HepG2 (cell line): Measurements from ENCODE around the gene AGAP3. TPM values are rescaled to one million over a fixed set of nuclear protein-coding genes. Genes with fewer than 3 reads are reported as not detected.

Experiments
- ATAC-seq: fragments of 200-7000 bp; cut with Tn5 transposase; 3 replicates; pipeline ENCODE4 v1.9.1; 2020; ENCODE audit warnings: mild to moderate bottlenecking, moderate library complexity
- BruUV-seq: library from RNA; stranded (reverse); fragments of 400-500 nt; replicated peaks from 2 replicates; lab custom pipeline; 2021; lab: Mats Ljungman, UMichigan
- CTCF ChIA-PET: fragments of 300-600 bp; formaldehyde crosslinking; extraction: SDS; loops from one replicate; lab custom pipeline; 2021; ENCODE audit warnings: low total read pairs, inconsistent platforms, low intra/inter-chr PET ratio; lab: Yijun Ruan, JAX
- POLR2A ChIA-PET: fragments of 350-600 bp; sonication (Branson Sonifier 250); formaldehyde crosslinking; loops from one replicate; lab custom pipeline; 2020; ENCODE audit warnings: antibody characterized with exemption, inconsistent platforms; lab: Yijun Ruan, JAX
- DNase-seq: peaks from one replicate; pipeline ENCODE4 v3.0.0-alpha.2; 2015; ENCODE audit warnings: low spot score
- FAIRE-seq: peaks from 3 replicates; lab custom pipeline; 2011; peaks lifted over from hg19 to GRCh38; lab: Jason Lieb, UNC
- H2AFZ ChIP-seq: one replicate; pipeline ENCODE4 v1.6.1; 2011; ENCODE audit warnings: low read length, inconsistent platforms
- H3K27ac ChIP-seq: fragments of 300-600 bp; 3 replicates; pipeline ENCODE4 v1.8.0; 2011; ENCODE audit warnings: mixed run types, mild to moderate bottlenecking, mixed read lengths, low read length, inconsistent platforms; ENCODE audit not compliant: insufficient read depth; ENCODE audit errors: extremely low read length
- H3K27me3 ChIP-seq, 2 experiments: fragments of 200-600 bp in 1 of 2; 2 replicates in 1 of 2; 3 replicates in 1 of 2; pipeline versions ENCODE4 v1.6.0 to v1.8.0; 2011; ENCODE audit warnings: low read length in 2 of 2, mild to moderate bottlenecking in 2 of 2, moderate library complexity in 2 of 2, inconsistent platforms in 1 of 2; ENCODE audit not compliant: insufficient read depth in 2 of 2, control insufficient read depth in 1 of 2
- H3K36me3 ChIP-seq, 2 experiments: fragments of 200-600 bp in 1 of 2; replicated peaks in 1 of 2; 2 replicates in 1 of 2; 3 replicates in 1 of 2; pipeline versions ENCODE4 v1.5.1 to v1.8.0; 2011; ENCODE audit warnings: low read length in 2 of 2, inconsistent platforms in 1 of 2; ENCODE audit not compliant: insufficient read depth in 2 of 2, control insufficient read depth in 1 of 2
- H3K4me1 ChIP-seq: 2 replicates; pipeline ENCODE4 v1.5.1; 2012; ENCODE audit warnings: low read length, inconsistent platforms; ENCODE audit not compliant: insufficient read depth
- H3K4me2 ChIP-seq: 2 replicates; pipeline ENCODE4 v1.6.0; 2011; ENCODE audit warnings: low read depth, low read length, inconsistent platforms
- H3K4me3 ChIP-seq, 3 experiments: fragments of 200-600 bp in 1 of 3; sonication (generic), shearing (Covaris generic) in 1 of 3; replicated peaks in 1 of 3; 2 replicates each; pipeline ENCODE4 v1.5.1; 2011 to 2016; ENCODE audit warnings: low read length in 3 of 3, inconsistent platforms in 2 of 3, low read depth in 2 of 3, mild to moderate bottlenecking in 2 of 3, control low read depth in 1 of 3, mixed read lengths in 1 of 3; ENCODE audit not compliant: insufficient read depth in 1 of 3
- H3K79me2 ChIP-seq: one replicate; pipeline ENCODE4 v1.6.1; 2011; ENCODE audit warnings: low read length, inconsistent platforms; ENCODE audit not compliant: insufficient read depth
- H3K9ac ChIP-seq: 2 replicates; pipeline ENCODE4 v1.6.0; 2011; ENCODE audit warnings: mild to moderate bottlenecking, low read depth, low read length, inconsistent platforms; ENCODE audit not compliant: insufficient read depth
- H3K9me3 ChIP-seq: 2 replicates; pipeline ENCODE4 v1.5.1; 2012; ENCODE audit warnings: mild to moderate bottlenecking, low read length
- H4K20me1 ChIP-seq: 2 replicates; pipeline ENCODE4 v1.6.0; 2011; ENCODE audit warnings: inconsistent platforms, mild to moderate bottlenecking, low read length, moderate library complexity; ENCODE audit not compliant: insufficient read depth
- ATF6 ChIP-seq: sonication (generic); formaldehyde crosslinking; conservative IDR thresholded peaks from 2 replicates; pipeline ENCODE4 v1.4.0; 2020; ENCODE audit warnings: missing genetic modification reagents
- HNRNPL ChIP-seq: fragments of 200-400 bp; formaldehyde crosslinking; IDR thresholded peaks from 2 replicates; pipeline ENCODE4 v1.6.1; 2017; ENCODE audit warnings: mild to moderate bottlenecking, low read depth, low read length
- SMAD1 ChIP-seq: sonication (generic); formaldehyde crosslinking; IDR thresholded peaks from 2 replicates; pipeline ENCODE4 v1.4.0; 2020; ENCODE audit warnings: missing genetic modification reagents, low read depth, mild to moderate bottlenecking, borderline replicate concordance
- ZNF101 ChIP-seq: sonication (generic); formaldehyde crosslinking; IDR thresholded peaks from 2 replicates; pipeline ENCODE4 v1.4.0; 2020; ENCODE audit warnings: mild to moderate bottlenecking, low read depth, missing genetic modification reagents, borderline replicate concordance
- WGBS: methylation state at CpG from one replicate; pipeline ENCODE4 v1.1.6; 2017; ENCODE audit warnings: low lambda C conversion rate; 5-methylcytosine and 5-hydroxymethylcytosine counted together
- in situ Hi-C: cut with HindIII; loops from 2 replicates; pipeline ENCODE4 v1.10.0; 2017; ENCODE audit warnings: low pct_unique_long_range_greater_than_20kb; ENCODE audit not compliant: extremely low pct_ligation_motif_present
- intact Hi-C: fragments of 100-400 bp; cut with micrococcal nuclease; formaldehyde crosslinking; loops from one replicate; pipeline ENCODE4 v1.10.0; 2022; ENCODE audit not compliant: unreplicated experiment
- polyA plus RNA-seq, 8 experiments: library from polyadenylated mRNA; depleted of rRNA in 3 of 8; stranded (reverse) in 7 of 8; unstranded in 1 of 8; fragments of >200 nt; fragmentation: Illumina TruSeq in 4 of 8; extraction: Trizol in 4 of 8; gene quantifications; 2 replicates each; pipeline versions ENCODE4 v1.2.1 to v1.2.3, GENCODE V29; 2011 to 2016; ENCODE audit warnings: low read depth in 4 of 8, missing spikeins in 1 of 8, mixed read lengths in 1 of 8; ENCODE audit not compliant: insufficient read depth in 1 of 8
- total RNA-seq, 5 experiments: library from RNA; depleted of rRNA; stranded (reverse); fragments of >200 nt; fragmentation: Illumina TruSeq; extraction: Trizol; gene quantifications; 2 replicates each; pipeline ENCODE4 v1.2.3, GENCODE V29; 2016; ENCODE audit warnings: low read depth in 1 of 5
- TF ChIP-seq, protein P1 (sequence below): IDR thresholded peaks from 2 replicates; pipeline ENCODE4 v1.6.1; 2016; ENCODE audit warnings: mild to moderate bottlenecking

AGAP3 gene
- total and polyA plus RNA-seq, 2 of the 13 experiments (the other 11 are each of a cell fraction or from before 2014, with no cell fraction given) = 31.3 to 61.4 TPM

DNA sequence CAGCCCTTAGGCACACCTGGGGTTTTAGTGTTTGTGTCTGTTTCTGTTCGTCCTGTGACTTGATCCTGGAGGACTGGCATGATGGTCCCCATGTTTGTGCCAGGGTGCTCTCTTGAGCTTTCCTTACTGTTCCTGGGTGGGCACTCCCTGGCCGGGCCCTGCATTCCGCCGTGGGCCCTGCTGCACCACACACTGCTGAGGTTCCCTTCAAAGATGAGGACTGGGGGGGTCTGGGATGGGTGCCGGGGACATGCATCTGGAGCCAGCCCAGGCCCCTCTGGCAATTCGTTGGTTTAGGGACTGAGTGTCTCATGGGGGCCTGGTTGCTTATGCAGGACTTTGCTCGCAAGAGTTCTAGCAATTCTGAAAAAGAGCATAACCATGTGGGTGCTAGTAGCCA, 4.7 kb downstream of the AGAP3 start:
- BruUV-seq = no TSS peak
- Histone ChIP-seq H4K20me1 (peaks cover 72% of the 10 kb centered on the region), H3K9ac (no peak overlapping the region), H3K79me2 (peaks cover 91% of the 10 kb centered on the region), H3K9me3 (no peaks in the 10 kb centered on the region), H2AFZ (no peak overlapping the region), H3K4me1 (peaks cover 41% of the 10 kb centered on the region), H3K36me3 (peaks cover 8 to 35% of the 10 kb centered on the region in 2 experiments; a peak in 4 of 5 replicates), H3K4me2 (0 out of 2 replicates have a peak overlapping the region, but pooled peaks have one; percentile 1), H3K27me3 (no peaks in the 10 kb centered on the region), H3K4me3 (no peak overlapping the region), H3K27ac (no peak overlapping the region)
- CTCF ChIA-PET = interaction anchor here (0.7 kb wide), 1 partner anchor 20 kb away, joined by 3 read pairs; no protein-coding TSS in a partner anchor
- in situ Hi-C loops (no loop called here), intact Hi-C loops (no loop called here)
- WGBS = 94% methylated on average over 7 of the region's 7 CpGs
- DNase-seq (no peak), FAIRE-seq (no peak), ATAC-seq (no peak)
- POLR2A ChIA-PET = no interaction called here
- TF ChIP-seq SMAD1 (CRISPR knock-in tag) (no peak), ATF6 (CRISPR knock-in tag) (no peak), HNRNPL (no peak), ZNF101 (CRISPR knock-in tag) (no peak)
- TF ChIP-seq, protein P1, sequence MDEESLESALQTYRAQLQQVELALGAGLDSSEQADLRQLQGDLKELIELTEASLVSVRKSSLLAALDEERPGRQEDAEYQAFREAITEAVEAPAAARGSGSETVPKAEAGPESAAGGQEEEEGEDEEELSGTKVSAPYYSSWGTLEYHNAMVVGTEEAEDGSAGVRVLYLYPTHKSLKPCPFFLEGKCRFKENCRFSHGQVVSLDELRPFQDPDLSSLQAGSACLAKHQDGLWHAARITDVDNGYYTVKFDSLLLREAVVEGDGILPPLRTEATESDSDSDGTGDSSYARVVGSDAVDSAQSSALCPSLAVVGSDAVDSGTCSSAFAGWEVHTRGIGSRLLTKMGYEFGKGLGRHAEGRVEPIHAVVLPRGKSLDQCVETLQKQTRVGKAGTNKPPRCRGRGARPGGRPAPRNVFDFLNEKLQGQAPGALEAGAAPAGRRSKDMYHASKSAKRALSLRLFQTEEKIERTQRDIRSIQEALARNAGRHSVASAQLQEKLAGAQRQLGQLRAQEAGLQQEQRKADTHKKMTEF = no peak
